GM12878 (cell line): ENCODE measurements around the gene SLC9A7. TPM values are rescaled to one million over a fixed set of nuclear protein-coding genes. Genes with fewer than 3 reads are reported as not detected.

Experiments
- ATF2 ChIP-seq: IDR thresholded peaks from 2 replicates; pipeline ENCODE4 v1.6.1; 2012; ENCODE audit warnings: low read length, inconsistent platforms
- CUX1 ChIP-seq: IDR thresholded peaks from 2 replicates; pipeline ENCODE4 v1.6.1; 2012; ENCODE audit warnings: improper control_type of control experiment, low read depth, low read length; ENCODE audit not compliant: insufficient replicate concordance
- DPF2 ChIP-seq: fragments of 450-650 bp; IDR thresholded peaks from 2 replicates; pipeline ENCODE4 v1.6.1; 2017; ENCODE audit warnings: mild to moderate bottlenecking
- GATAD2B ChIP-seq: fragments of 450-650 bp; conservative IDR thresholded peaks from 2 replicates; pipeline ENCODE4 v1.6.1; 2017; ENCODE audit warnings: low read depth, mild to moderate bottlenecking, moderate library complexity
- IKZF1 ChIP-seq: fragments of 450-650 bp; conservative IDR thresholded peaks from 2 replicates; pipeline ENCODE4 v1.6.1; 2017; ENCODE audit warnings: antibody characterized with exemption, mild to moderate bottlenecking
- IRF4 ChIP-seq: IDR thresholded peaks from 2 replicates; pipeline ENCODE4 v1.6.1; 2011; ENCODE audit warnings: low read depth, low read length
- JUND ChIP-seq: IDR thresholded peaks from 2 replicates; pipeline ENCODE4 v1.6.1; 2012; ENCODE audit warnings: low read depth, mild to moderate bottlenecking, low read length, improper control_type of control experiment, moderate library complexity
- MEF2A ChIP-seq: IDR thresholded peaks from 2 replicates; pipeline ENCODE4 v1.6.1; 2011; ENCODE audit warnings: low read depth, mild to moderate bottlenecking, low read length, moderate library complexity; ENCODE audit not compliant: insufficient read depth
- NFIC ChIP-seq: IDR thresholded peaks from 2 replicates; pipeline ENCODE4 v1.6.1; 2012; ENCODE audit warnings: low read depth, mild to moderate bottlenecking, inconsistent platforms, low read length, moderate library complexity
- PAX8 ChIP-seq: fragments of 450-650 bp; IDR thresholded peaks from 2 replicates; pipeline ENCODE4 v1.6.1; 2017; ENCODE audit warnings: mild to moderate bottlenecking, moderate library complexity
- SMC3 ChIP-seq: IDR thresholded peaks from 2 replicates; pipeline ENCODE4 v1.6.1; 2011; ENCODE audit warnings: low read length, improper control_type of control experiment, borderline replicate concordance
- SPI1 ChIP-seq: IDR thresholded peaks from 2 replicates; pipeline ENCODE4 v1.6.1; 2011; ENCODE audit warnings: low read depth, mild to moderate bottlenecking, low read length, moderate library complexity, borderline replicate concordance; ENCODE audit not compliant: insufficient read depth
- polyA plus RNA-seq, 11 experiments: library from polyadenylated mRNA; depleted of rRNA in 4 of 11; unstranded in 6 of 11; stranded (reverse) in 5 of 11; fragments of >200 nt; fragmentation: Nextera tagmentation in 4 of 11; fragmentation: Illumina TruSeq in 1 of 11; extraction: Ambion mirVana in 4 of 11; extraction: Trizol in 1 of 11; gene quantifications; 1 replicate in 1 of 11; 2 replicates in 10 of 11; pipeline versions ENCODE4 v1.2.1 to v1.2.3, GENCODE V29; 2011 to 2016; ENCODE audit warnings: inconsistent platforms in 2 of 11, missing spikeins in 2 of 11, low read depth in 1 of 11
- total RNA-seq, 4 experiments: library from RNA; depleted of rRNA in 3 of 4; stranded (reverse); fragments of >200 nt in 3 of 4; fragmentation: Illumina TruSeq in 1 of 4; extraction: Trizol in 1 of 4; gene quantifications; 2 replicates each; pipeline versions ENCODE4 v1.2.1 to v1.2.3, GENCODE V29; 2013 to 2021

SLC9A7 gene
- total and polyA plus RNA-seq, 10 of the 15 experiments (the other 5 are each of a cell fraction or from before 2014, with no cell fraction given): 5.0 to 62.8 (median 30.5) TPM

- peak; percentile 58 for TF ChIP-seq ATF2
- TF ChIP-seq DPF2: peak; percentile 64
- peak; percentile 93 for TF ChIP-seq SPI1
- peak; percentile 76 for TF ChIP-seq IKZF1
- TF ChIP-seq JUND: no peak
- no peak for TF ChIP-seq PAX8
- TF ChIP-seq NFIC: peak; percentile 50; the same call in 1 of the 2 replicates
- TF ChIP-seq CUX1: peak; percentile 91
- peak; percentile 47; the same call in 1 of the 2 replicates for TF ChIP-seq GATAD2B
- no peak for TF ChIP-seq SMC3
- TF ChIP-seq MEF2A: peak; percentile 83
- TF ChIP-seq IRF4: peak; percentile 32; the same call in 1 of the 2 replicates
Observed at GRCh38 chrX:46693149-46693548, 65.8 kb downstream of the SLC9A7 start (continued).
